ENCODE measurements around the gene ORM2. TPM values are rescaled to one million over a fixed set of nuclear protein-coding genes. Genes with fewer than 3 reads are reported as not detected.

ORM2 gene
- total RNA-seq, 2 donors from 2014 or later, result not detected

GRCh38 chr9:114348906-114349482, 19.3 kb downstream of the ORM2 start:
- Histone ChIP-seq H3K27ac (peak overlapping the region; percentile 27 to 29), H3K27me3 (no peaks in the 10 kb centered on the region), H3K36me3 (peaks cover 61% of the 10 kb centered on the region), H3K4me3 (no peak overlapping the region), H3K9me3 (no peaks in the 10 kb centered on the region), H3K4me1 (peaks cover 0 to 17% of the 10 kb centered on the region in 2 donors)
- DNase-seq (ENCODE audit: low spot score), result peak; percentile 80
- TF ChIP-seq, protein P1, sequence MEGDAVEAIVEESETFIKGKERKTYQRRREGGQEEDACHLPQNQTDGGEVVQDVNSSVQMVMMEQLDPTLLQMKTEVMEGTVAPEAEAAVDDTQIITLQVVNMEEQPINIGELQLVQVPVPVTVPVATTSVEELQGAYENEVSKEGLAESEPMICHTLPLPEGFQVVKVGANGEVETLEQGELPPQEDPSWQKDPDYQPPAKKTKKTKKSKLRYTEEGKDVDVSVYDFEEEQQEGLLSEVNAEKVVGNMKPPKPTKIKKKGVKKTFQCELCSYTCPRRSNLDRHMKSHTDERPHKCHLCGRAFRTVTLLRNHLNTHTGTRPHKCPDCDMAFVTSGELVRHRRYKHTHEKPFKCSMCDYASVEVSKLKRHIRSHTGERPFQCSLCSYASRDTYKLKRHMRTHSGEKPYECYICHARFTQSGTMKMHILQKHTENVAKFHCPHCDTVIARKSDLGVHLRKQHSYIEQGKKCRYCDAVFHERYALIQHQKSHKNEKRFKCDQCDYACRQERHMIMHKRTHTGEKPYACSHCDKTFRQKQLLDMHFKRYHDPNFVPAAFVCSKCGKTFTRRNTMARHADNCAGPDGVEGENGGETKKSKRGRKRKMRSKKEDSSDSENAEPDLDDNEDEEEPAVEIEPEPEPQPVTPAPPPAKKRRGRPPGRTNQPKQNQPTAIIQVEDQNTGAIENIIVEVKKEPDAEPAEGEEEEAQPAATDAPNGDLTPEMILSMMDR (IDR thresholded peaks at IDR 0.05), result no peak

DNA sequence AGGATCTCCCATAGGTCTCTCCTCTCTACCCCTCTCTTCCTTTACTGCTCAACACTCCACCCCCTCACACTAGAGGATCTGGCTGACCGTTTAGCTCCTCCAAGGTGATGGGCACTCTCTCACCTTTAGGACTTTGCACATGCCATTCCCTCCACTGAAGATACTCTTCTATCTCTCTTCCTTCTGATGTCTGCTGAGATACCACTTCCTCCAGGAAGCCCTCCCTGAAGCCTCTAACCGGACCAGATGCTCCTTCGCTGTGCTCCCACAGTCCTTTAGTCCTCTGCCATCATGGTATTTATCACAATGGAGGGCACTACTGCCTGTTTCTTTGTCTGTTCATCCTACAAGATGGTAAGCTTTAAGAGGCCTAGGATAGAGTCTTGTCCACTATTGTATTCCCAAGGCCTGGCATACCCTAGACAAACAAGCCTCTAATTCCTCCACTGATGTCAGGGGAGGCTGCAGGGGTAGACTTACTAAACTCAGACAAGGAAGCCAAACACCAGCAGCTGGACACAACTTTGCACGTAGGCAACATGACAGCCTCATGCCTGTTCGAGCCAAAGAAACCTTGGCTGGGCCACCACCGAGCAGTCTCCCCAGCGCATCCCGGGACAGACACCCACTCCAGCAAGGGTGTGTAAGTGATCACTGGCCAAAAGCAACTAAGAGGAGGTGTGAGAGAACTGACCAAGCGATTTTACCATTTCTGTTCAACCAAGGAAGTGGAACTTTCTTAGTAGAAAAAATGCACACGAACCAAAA, 20.2 kb downstream of the ORM2 start:
- TF ChIP-seq, protein P1 (IDR thresholded peaks at IDR 0.05), result no peak
- Histone ChIP-seq H3K4me1 (peaks cover 0 to 17% of the 10 kb centered on the region in 2 donors), H3K36me3 (peaks cover 53% of the 10 kb centered on the region), H3K27me3 (no peaks in the 10 kb centered on the region), H3K27ac (peak overlapping the region in 1 of 2 donors; percentile 29), H3K4me3 (no peak overlapping the region), H3K9me3 (no peaks in the 10 kb centered on the region)
- no peak for DNase-seq (ENCODE audit: low spot score)

- no peak for DNase-seq (ENCODE audit: low spot score)
- Histone ChIP-seq H3K9me3 (no peaks in the 10 kb centered on the region), H3K4me3 (no peak overlapping the region), H3K27ac (no peak overlapping the region), H3K36me3 (peaks cover 56% of the 10 kb centered on the region), H3K4me1 (peaks cover 0 to 17% of the 10 kb centered on the region in 2 donors), H3K27me3 (no peaks in the 10 kb centered on the region)
- TF ChIP-seq, protein P1 (IDR thresholded peaks at IDR 0.05), result no peak
Measured at GRCh38 chr9:114350636-114351401, 21.1 kb downstream of the ORM2 start.

GRCh38 chr9:114351932-114352331, 22.3 kb downstream of the ORM2 start:
- Histone ChIP-seq H3K27ac (no peak overlapping the region), H3K36me3 (peaks cover 52% of the 10 kb centered on the region)
- no peak for DNase-seq (ENCODE audit: low spot score)

DNA sequence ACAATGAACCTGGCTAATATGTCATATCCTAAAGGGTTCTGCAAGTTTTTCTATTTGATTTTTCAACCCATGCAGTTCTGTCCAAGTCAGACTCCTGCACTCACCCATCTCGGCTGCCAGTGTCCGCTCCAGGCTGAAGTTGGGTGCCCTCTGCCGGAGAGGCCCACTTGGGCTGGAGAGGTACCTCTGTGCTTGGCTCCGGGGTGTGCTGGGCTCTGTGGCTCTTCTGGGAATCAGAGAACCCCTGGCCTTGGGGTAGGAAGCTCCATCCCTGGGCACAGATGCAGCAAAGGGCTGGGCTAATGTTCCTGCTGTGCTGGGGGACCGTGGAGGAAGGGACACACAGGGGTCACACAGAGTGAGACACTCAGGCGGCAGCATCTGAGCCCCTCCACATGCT, 26.2 kb downstream of the ORM2 start:
- H3K4me3 ChIP-seq, result no peak overlapping the region
- no peaks in the 10 kb centered on the region for H3K27me3 ChIP-seq
- H3K27ac ChIP-seq, result no peak overlapping the region
- DNase-seq (ENCODE audit: low spot score), result no peak
- TF ChIP-seq, protein P1 (IDR thresholded peaks at IDR 0.05), result no peak
- H3K36me3 ChIP-seq, result peaks cover 64% of the 10 kb centered on the region
- no peaks in the 10 kb centered on the region for H3K4me1 ChIP-seq
- H3K9me3 ChIP-seq, result no peaks in the 10 kb centered on the region

More at GRCh38 chr9:114351932-114352331, 22.3 kb downstream of the ORM2 start:
- Histone ChIP-seq H3K27me3 (no peaks in the 10 kb centered on the region), H3K9me3 (no peaks in the 10 kb centered on the region), H3K4me3 (no peak overlapping the region), H3K4me1 (peaks cover 0 to 17% of the 10 kb centered on the region in 2 donors)
- TF ChIP-seq, protein P1 (IDR thresholded peaks at IDR 0.05), result no peak

Data from right atrium auricular region (tissue), 2 donors.